GM19328 (cell line): ENCODE measurements around the gene EXD2.

Experiments
- ATAC-seq: cut with Tn5 transposase; IDR thresholded peaks from one replicate; pipeline ENCODE4 v1.9.1; 2021; ENCODE audit warnings: mild to moderate bottlenecking, moderate library complexity; ENCODE audit not compliant: unreplicated experiment

The EXD2 gene

DNA sequence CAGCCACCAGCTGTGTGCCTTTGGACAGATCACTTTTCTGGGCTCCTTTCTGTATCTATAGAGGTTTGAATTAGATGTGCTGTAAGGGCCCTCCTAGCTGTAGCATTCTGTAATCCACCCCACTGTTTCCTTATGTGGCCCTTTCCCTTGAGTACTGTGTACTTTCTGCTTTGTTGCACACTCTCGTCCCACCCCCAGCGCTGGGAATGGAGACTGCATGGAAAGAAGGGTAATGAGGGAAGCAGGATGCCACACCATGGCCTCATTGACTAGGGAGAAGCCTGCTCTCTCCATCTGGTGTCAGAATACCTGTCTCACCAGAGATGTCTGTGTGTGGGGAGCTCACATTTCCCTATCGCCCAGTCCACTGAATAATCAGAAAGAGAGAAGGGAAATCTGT lies 55.0 kb downstream of the EXD2 start:
- no peak for ATAC-seq

- no peak for ATAC-seq
Observed at GRCh38 chr14:69247676-69248440, 56.6 kb downstream of the EXD2 start.

DNA sequence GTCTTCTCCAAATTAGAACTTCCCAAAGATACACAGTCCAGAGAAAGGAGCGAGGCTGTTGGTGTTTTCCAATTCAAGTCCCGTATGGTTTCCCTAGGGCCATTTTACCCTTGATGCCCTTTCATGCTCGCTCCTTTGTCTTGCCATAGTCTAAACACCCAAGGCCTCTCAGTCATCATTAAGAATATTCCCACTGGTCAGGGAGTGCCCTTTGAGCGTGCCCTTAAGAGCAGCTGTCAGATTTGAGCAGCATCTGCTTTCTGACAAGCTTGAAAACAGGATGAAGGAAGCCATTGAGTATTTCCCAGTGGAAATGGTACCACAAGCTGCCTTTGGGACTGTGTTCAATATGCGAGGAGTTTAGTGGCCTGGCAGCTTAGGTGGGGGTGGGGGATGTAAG lies 58.3 kb downstream of the EXD2 start:
- ATAC-seq = no peak

- no peak for ATAC-seq
Observed at GRCh38 chr14:69252851-69253250, 61.6 kb downstream of the EXD2 start.

GRCh38 chr14:69259168-69259526 lies 67.8 kb downstream of the EXD2 start:
- ATAC-seq = no peak

DNA sequence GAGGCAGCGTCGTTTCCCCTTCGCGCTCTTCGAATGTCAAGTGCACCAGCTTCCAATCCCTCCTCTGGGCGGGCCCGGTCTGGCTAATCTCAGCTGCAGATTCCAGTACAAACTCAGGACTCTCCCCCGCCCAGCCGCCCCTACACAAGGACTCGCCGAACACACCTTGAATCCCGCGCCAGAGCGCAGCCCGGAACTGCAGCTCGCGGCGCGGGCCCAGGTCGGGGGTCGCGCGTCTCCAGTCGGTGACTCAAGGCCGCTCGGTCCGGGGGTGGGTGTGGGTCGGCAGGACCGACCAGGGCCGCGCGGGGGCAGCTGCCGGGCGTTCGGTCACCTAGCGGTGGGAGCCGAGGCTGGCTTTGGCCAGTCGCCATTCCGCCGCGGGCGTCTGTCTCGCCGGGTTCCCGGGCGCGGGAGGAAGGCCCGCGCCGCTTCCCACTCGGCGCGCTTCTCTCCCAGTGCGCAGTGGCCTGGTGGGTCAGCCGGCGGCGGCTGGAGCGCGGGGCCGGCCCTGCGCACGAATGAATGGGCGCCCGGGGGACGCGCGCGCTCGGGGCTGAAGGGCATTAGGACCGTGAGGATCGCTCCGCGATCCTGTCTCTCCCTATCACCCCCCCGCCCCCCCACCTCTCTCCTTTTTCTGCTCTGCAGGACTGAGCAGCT lies 68.4 kb downstream of the EXD2 start, which contains the start of gene GALNT16:
TSS of gene GALNT16 (plus strand) at position 632 of the 663 bp plus-strand sequence. CDS start 133 bp downstream, outside the sequence.
- no peak for ATAC-seq

DNA sequence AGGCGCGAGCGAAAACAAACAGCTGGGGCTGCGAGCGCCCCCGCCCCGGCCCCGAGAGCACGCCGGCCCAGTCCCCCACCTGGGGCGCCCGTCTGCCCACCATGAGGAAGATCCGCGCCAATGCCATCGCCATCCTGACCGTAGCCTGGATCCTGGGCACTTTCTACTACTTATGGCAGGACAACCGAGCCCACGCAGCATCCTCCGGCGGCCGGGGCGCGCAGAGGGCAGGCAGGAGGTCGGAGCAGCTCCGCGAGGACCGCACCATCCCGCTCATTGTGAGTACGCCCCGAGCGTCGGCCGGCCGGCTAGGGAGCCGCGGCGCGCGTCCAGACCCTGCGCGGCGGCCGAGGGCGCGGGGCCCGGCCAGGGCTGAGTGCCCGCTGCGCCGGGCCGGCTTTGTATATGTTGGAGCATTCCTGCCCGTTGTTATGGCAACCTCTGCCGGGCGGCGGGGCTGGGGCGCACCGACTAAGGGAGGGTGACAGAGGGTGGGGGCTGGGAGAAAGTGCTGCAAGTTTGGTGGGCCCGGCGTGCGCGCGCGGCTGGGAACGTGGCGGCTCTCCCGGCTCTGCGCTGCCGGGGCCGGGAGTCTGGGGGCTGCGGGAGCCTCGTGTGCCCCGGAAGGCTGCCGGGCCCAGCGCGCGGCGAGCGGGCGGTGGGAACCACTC lies 69.0 kb downstream of the EXD2 start:
- no peak for ATAC-seq

DNA sequence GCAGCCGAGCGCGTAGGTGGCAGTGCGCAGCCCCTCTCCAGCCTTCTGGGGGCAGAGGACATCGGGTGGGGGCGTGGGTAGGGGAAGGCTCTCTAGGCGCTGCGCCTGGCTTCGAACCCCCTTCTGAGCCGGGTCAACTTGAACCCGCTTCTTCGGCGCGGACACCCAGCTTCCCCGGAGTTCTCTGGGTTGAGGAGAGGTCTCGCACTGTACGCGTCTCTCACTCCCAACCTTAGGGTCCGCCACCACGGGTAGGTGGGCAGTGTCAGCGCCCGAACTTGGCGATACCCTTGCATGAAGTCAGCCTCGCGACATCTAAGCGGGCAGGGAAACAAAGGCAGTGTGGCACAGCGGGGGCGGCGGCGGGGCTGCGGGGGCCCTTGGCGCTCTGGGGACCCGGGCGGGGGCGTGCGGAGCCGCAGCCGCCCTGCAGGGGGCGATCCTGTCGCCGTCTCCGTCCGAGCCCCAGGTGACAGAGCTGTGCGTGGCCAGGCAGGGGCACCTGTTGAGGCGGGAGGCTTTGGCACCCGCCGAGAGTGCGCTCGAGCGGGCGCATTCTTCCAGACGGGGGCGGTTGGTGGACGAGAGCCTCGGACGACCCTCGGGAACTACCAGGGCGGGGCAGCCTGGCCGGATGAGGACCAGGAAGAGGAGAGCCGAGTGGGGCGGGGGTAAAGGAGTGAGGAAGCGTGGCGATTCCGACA lies 69.7 kb downstream of the EXD2 start:
- no peak for ATAC-seq

- no peak for ATAC-seq
Observed at GRCh38 chr14:69261761-69262331, 70.5 kb downstream of the EXD2 start.

DNA sequence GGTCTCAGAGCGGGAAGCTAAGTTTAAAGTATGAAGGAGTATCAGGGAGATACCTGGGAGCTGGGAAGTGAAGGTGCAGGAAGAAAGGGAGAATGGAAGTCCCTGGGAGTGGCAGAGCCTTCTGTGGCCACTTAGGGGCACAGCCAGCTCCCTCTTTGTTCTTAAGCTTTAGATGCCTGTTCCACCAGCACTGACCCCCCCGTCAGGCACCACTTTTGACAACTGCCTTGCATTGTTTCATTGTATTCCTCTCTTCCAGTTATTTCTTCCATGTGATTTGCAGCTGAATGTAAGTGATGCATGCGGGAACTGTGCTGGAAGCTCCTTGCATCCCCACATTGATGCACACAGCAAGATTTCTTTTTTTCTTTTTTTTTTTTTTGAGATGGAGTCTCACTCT lies 71.2 kb downstream of the EXD2 start:
- ATAC-seq = no peak

DNA sequence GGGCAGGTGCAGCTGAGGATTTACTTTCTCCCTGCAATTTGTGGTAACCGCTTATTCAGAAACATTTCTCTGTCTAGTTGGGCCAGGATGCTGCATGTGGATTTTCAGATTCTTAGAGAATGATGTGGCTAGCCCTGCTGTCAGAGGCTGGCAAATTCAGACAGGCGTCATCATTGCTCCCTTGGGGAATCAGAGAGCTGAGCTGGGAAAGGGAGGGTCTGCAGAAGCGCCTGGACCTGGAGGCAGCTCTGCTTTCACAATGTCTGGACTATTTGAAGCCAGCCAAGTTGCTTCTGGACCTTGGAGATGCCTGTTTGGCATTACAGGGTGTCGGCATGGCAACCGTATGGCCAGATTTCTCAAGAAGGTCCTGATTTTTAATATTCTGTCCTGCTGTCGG lies 72.1 kb downstream of the EXD2 start:
- ATAC-seq = no peak

DNA sequence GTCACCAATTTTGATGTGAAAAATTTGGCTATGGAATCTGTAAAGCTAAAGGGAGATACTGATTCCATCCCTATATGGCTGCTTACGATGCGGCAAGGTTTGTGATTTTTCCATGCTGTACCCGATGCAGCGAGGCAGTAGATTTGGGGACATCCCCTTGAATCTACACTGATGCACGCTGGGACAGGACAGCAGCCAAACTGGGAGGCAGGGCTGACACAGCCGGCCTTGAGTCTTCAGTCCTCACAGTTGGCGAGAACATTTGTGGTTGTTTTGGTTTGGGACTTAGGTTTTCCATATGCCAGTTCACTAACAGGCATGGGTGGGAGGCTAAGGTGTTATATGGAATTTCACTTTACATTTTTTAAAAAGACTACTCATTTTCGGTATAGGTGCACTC lies 72.5 kb downstream of the EXD2 start:
- ATAC-seq = no peak

- ATAC-seq = no peak
Observed at GRCh38 chr14:69266572-69267345, 75.5 kb downstream of the EXD2 start.

- ATAC-seq = no peak
Observed at GRCh38 chr14:69267492-69267891, 76.2 kb downstream of the EXD2 start.

- ATAC-seq = no peak
Observed at GRCh38 chr14:69268223-69268622, 76.9 kb downstream of the EXD2 start.

GRCh38 chr14:69268763-69269162 lies 77.5 kb downstream of the EXD2 start:
- ATAC-seq = no peak

GRCh38 chr14:69269381-69269780 lies 78.1 kb downstream of the EXD2 start:
- no peak for ATAC-seq

DNA sequence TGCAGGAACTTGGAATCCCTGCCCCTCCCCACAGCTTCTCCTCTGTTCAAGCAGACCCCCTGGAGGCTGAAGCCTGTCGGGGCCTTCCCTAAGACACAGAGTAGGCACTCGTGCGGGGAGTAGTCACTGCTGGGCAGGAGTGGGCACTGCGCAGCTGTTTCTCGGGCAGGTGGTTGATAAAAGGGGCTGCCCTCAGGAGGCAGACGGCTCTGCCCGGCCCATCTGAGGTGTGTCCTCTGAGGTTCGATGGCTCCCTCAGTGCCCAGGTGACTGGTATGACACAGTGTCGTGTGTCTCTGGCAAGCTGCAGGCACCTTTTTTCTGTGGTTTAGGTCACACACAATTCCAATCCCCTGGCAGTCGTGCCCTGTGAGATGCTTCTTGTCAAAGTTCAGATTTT lies 78.8 kb downstream of the EXD2 start:
- no peak for ATAC-seq

- ATAC-seq = no peak
Observed at GRCh38 chr14:69270795-69271708, 79.8 kb downstream of the EXD2 start.
